ENCODE data around the gene SPINK2. TPM values are rescaled to one million over a fixed set of nuclear protein-coding genes. Genes with fewer than 3 reads are reported as not detected.

SPINK2 gene
- total and polyA plus RNA-seq, 4 donors: 3.6 TPM; not detected in 3

GRCh38 chr4:56788081-56788480 is 33.4 kb downstream of the SPINK2 start:
- ATAC-seq (ENCODE audit: low FRiP score): no peak
- Histone ChIP-seq H3K27ac (ENCODE audit: low read depth in 1 of 2, low read length in 2 of 2) (no peak overlapping the region), H3K9me3 (ENCODE audit: control insufficient read depth, low read length) (peaks cover 1% of the 10 kb centered on the region), H3K36me3 (ENCODE audit: control insufficient read depth in 1 of 2, insufficient read depth in 2 of 2, low read length in 1 of 2) (no peaks in the 10 kb centered on the region), H3K4me1 (ENCODE audit: control insufficient read depth in 1 of 2, insufficient read depth in 2 of 2, low read length in 2 of 2) (no peaks in the 10 kb centered on the region), H3K4me3 (ENCODE audit: low read length in 2 of 2) (no peak overlapping the region), H3K27me3 (ENCODE audit: control insufficient read depth in 1 of 2, insufficient read depth in 2 of 2, low read length in 1 of 2) (no peaks in the 10 kb centered on the region)
- intact Hi-C loops (cut with DNase I): no loop called here
- DNase-seq: no peak
- 82 to 88% methylated on average over 7 of the region's 7 CpGs for WGBS, 2 donors

- Histone ChIP-seq H3K4me1 (ENCODE audit: control insufficient read depth in 1 of 2, insufficient read depth in 2 of 2, low read length in 2 of 2) (no peaks in the 10 kb centered on the region), H3K36me3 (ENCODE audit: control insufficient read depth in 1 of 2, insufficient read depth in 2 of 2, low read length in 1 of 2) (no peaks in the 10 kb centered on the region), H3K9me3 (ENCODE audit: control insufficient read depth, low read length) (peaks cover 1% of the 10 kb centered on the region), H3K27ac (ENCODE audit: low read depth in 1 of 2, low read length in 2 of 2) (no peak overlapping the region), H3K27me3 (ENCODE audit: control insufficient read depth in 1 of 2, insufficient read depth in 2 of 2, low read length in 1 of 2) (peaks cover 0 to 1% of the 10 kb centered on the region in 2 donors), H3K4me3 (ENCODE audit: low read length in 2 of 2) (no peak overlapping the region)
- DNase-seq (no peak), ATAC-seq (ENCODE audit: low FRiP score) (no peak)
- intact Hi-C loops (cut with DNase I): no loop called here
- WGBS, 2 donors: 56% methylated on average over 6 of the region's 6 CpGs
These were observed 34.1 kb downstream of the SPINK2 start for GRCh38 chr4:56787380-56787779.

GRCh38 chr4:56786955-56787354 is 34.5 kb downstream of the SPINK2 start:
- intact Hi-C loops (cut with DNase I): no loop called here
- no peak overlapping the region for H3K4me3 ChIP-seq (ENCODE audit: low read length in 2 of 2)
- 52 to 55% methylated on average over 9 of the region's 9 CpGs for WGBS, 2 donors
- no peaks in the 10 kb centered on the region for H3K4me1 ChIP-seq (ENCODE audit: control insufficient read depth in 1 of 2, insufficient read depth in 2 of 2, low read length in 2 of 2)
- DNase-seq: no peak
- no peaks in the 10 kb centered on the region for H3K36me3 ChIP-seq (ENCODE audit: control insufficient read depth in 1 of 2, insufficient read depth in 2 of 2, low read length in 1 of 2)
- peak; percentile 39 for ATAC-seq (ENCODE audit: low FRiP score)
- no peak overlapping the region for H3K27ac ChIP-seq (ENCODE audit: low read depth in 1 of 2, low read length in 2 of 2)
- peaks cover 1% of the 10 kb centered on the region for H3K9me3 ChIP-seq (ENCODE audit: control insufficient read depth, low read length)
- peaks cover 0 to 1% of the 10 kb centered on the region in 2 donors for H3K27me3 ChIP-seq (ENCODE audit: control insufficient read depth in 1 of 2, insufficient read depth in 2 of 2, low read length in 1 of 2)

- intact Hi-C loops (cut with DNase I): no loop called here
- DNase-seq (no peak), ATAC-seq (ENCODE audit: low FRiP score) (no peak)
- Histone ChIP-seq H3K4me3 (ENCODE audit: low read length in 2 of 2) (no peak overlapping the region), H3K4me1 (ENCODE audit: control insufficient read depth in 1 of 2, insufficient read depth in 2 of 2, low read length in 2 of 2) (no peaks in the 10 kb centered on the region), H3K9me3 (ENCODE audit: control insufficient read depth, low read length) (peaks cover 1% of the 10 kb centered on the region), H3K27me3 (ENCODE audit: control insufficient read depth in 1 of 2, insufficient read depth in 2 of 2, low read length in 1 of 2) (peaks cover 0 to 1% of the 10 kb centered on the region in 2 donors), H3K27ac (ENCODE audit: low read depth in 1 of 2, low read length in 2 of 2) (no peak overlapping the region), H3K36me3 (ENCODE audit: control insufficient read depth in 1 of 2, insufficient read depth in 2 of 2, low read length in 1 of 2) (no peaks in the 10 kb centered on the region)
- WGBS, 2 donors: 26 to 36% methylated on average over 5 of the region's 5 CpGs
These were observed 37.5 kb downstream of the SPINK2 start for GRCh38 chr4:56783986-56784385.

- Histone ChIP-seq H3K9me3 (ENCODE audit: control insufficient read depth, low read length) (no peaks in the 10 kb centered on the region), H3K4me3 (ENCODE audit: low read length in 2 of 2) (no peak overlapping the region), H3K36me3 (ENCODE audit: control insufficient read depth in 1 of 2, insufficient read depth in 2 of 2, low read length in 1 of 2) (no peaks in the 10 kb centered on the region), H3K4me1 (ENCODE audit: control insufficient read depth in 1 of 2, insufficient read depth in 2 of 2, low read length in 2 of 2) (no peaks in the 10 kb centered on the region), H3K27ac (ENCODE audit: low read depth in 1 of 2, low read length in 2 of 2) (no peak overlapping the region), H3K27me3 (ENCODE audit: control insufficient read depth in 1 of 2, insufficient read depth in 2 of 2, low read length in 1 of 2) (peaks cover 0 to 1% of the 10 kb centered on the region in 2 donors)
- ATAC-seq (ENCODE audit: low FRiP score): no peak
- WGBS, 2 donors: 91 to 92% methylated on average over 8 of the region's 8 CpGs
- DNase-seq: no peak
- intact Hi-C loops (cut with DNase I): no loop called here
These were observed 39.5 kb downstream of the SPINK2 start for GRCh38 chr4:56782019-56782418.

GRCh38 chr4:56773346-56773745 is 48.2 kb downstream of the SPINK2 start:
- intact Hi-C loops (cut with DNase I): no loop called here
- no peaks in the 10 kb centered on the region for H3K9me3 ChIP-seq (ENCODE audit: control insufficient read depth, low read length)
- no peak overlapping the region for H3K27ac ChIP-seq (ENCODE audit: low read depth in 1 of 2, low read length in 2 of 2)
- no peaks in the 10 kb centered on the region for H3K27me3 ChIP-seq (ENCODE audit: control insufficient read depth in 1 of 2, insufficient read depth in 2 of 2, low read length in 1 of 2)
- 94 to 96% methylated on average over 1 of the region's 1 CpG for WGBS, 2 donors
- no peaks in the 10 kb centered on the region for H3K36me3 ChIP-seq (ENCODE audit: control insufficient read depth in 1 of 2, insufficient read depth in 2 of 2, low read length in 1 of 2)
- no peaks in the 10 kb centered on the region for H3K4me1 ChIP-seq (ENCODE audit: control insufficient read depth in 1 of 2, insufficient read depth in 2 of 2, low read length in 2 of 2)
- ATAC-seq (ENCODE audit: low FRiP score) (no peak), DNase-seq (no peak)
- no peak overlapping the region for H3K4me3 ChIP-seq (ENCODE audit: low read length in 2 of 2)

GRCh38 chr4:56772134-56772533 is 49.4 kb downstream of the SPINK2 start:
- H3K27me3 ChIP-seq (ENCODE audit: control insufficient read depth in 1 of 2, insufficient read depth in 2 of 2, low read length in 1 of 2): no peaks in the 10 kb centered on the region
- intact Hi-C loops (cut with DNase I): no loop called here
- H3K27ac ChIP-seq (ENCODE audit: low read depth in 1 of 2, low read length in 2 of 2): no peak overlapping the region
- no peak overlapping the region for H3K4me3 ChIP-seq (ENCODE audit: low read length in 2 of 2)
- DNase-seq: no peak
- no peaks in the 10 kb centered on the region for H3K4me1 ChIP-seq (ENCODE audit: control insufficient read depth in 1 of 2, insufficient read depth in 2 of 2, low read length in 2 of 2)
- ATAC-seq (ENCODE audit: low FRiP score): no peak
- H3K36me3 ChIP-seq (ENCODE audit: control insufficient read depth in 1 of 2, insufficient read depth in 2 of 2, low read length in 1 of 2): no peaks in the 10 kb centered on the region
- no peaks in the 10 kb centered on the region for H3K9me3 ChIP-seq (ENCODE audit: control insufficient read depth, low read length)
- 66 to 80% methylated on average over 2 of the region's 2 CpGs for WGBS, 2 donors

GRCh38 chr4:56768763-56769162 is 52.7 kb downstream of the SPINK2 start:
- Histone ChIP-seq H3K9me3 (ENCODE audit: control insufficient read depth, low read length) (no peaks in the 10 kb centered on the region), H3K27me3 (ENCODE audit: control insufficient read depth in 1 of 2, insufficient read depth in 2 of 2, low read length in 1 of 2) (no peaks in the 10 kb centered on the region), H3K27ac (ENCODE audit: low read depth in 1 of 2, low read length in 2 of 2) (no peak overlapping the region), H3K4me3 (ENCODE audit: low read length in 2 of 2) (no peak overlapping the region), H3K4me1 (ENCODE audit: control insufficient read depth in 1 of 2, insufficient read depth in 2 of 2, low read length in 2 of 2) (no peaks in the 10 kb centered on the region), H3K36me3 (ENCODE audit: control insufficient read depth in 1 of 2, insufficient read depth in 2 of 2, low read length in 1 of 2) (no peaks in the 10 kb centered on the region)
- DNase-seq (no peak), ATAC-seq (ENCODE audit: low FRiP score) (no peak)
- 59 to 62% methylated on average over 4 of the region's 4 CpGs for WGBS, 2 donors
- intact Hi-C loops (cut with DNase I): no loop called here

GRCh38 chr4:56768316-56768715 is 53.2 kb downstream of the SPINK2 start:
- no peak for ATAC-seq (ENCODE audit: low FRiP score)
- intact Hi-C loops (cut with DNase I): no loop called here
- Histone ChIP-seq H3K27me3 (ENCODE audit: control insufficient read depth in 1 of 2, insufficient read depth in 2 of 2, low read length in 1 of 2) (no peaks in the 10 kb centered on the region), H3K9me3 (ENCODE audit: control insufficient read depth, low read length) (no peaks in the 10 kb centered on the region), H3K27ac (ENCODE audit: low read depth in 1 of 2, low read length in 2 of 2) (no peak overlapping the region), H3K4me3 (ENCODE audit: low read length in 2 of 2) (no peak overlapping the region), H3K36me3 (ENCODE audit: control insufficient read depth in 1 of 2, insufficient read depth in 2 of 2, low read length in 1 of 2) (no peaks in the 10 kb centered on the region), H3K4me1 (ENCODE audit: control insufficient read depth in 1 of 2, insufficient read depth in 2 of 2, low read length in 2 of 2) (no peaks in the 10 kb centered on the region)
- WGBS, 2 donors: 68 to 70% methylated on average over 3 of the region's 3 CpGs
- DNase-seq: no peak

Data from aorta (tissue), 5 donors.